B cell (primary cell): Measurements from ENCODE around the gene ESRRB. TPM values are rescaled to one million over a fixed set of nuclear protein-coding genes. Genes with fewer than 3 reads are reported as not detected.

ENCODE experiments used
- ATAC-seq: fragments of 200-7000 bp; cut with Tn5 transposase; one replicate; pipeline ENCODE4 v1.10.0; 2021; ENCODE audit warnings: low read depth, mild to moderate bottlenecking, moderate number of reproducible peaks, moderate library complexity
- CTCF ChIA-PET: fragments of 350-600 bp; sonication (Branson Sonifier 250); formaldehyde crosslinking; loops from one replicate; lab custom pipeline; 2021; ENCODE audit warnings: antibody characterized with exemption, inconsistent platforms; lab: Charles Lee
- POLR2A ChIA-PET: fragments of 350-600 bp; sonication (Branson Sonifier 250); formaldehyde crosslinking; loops from one replicate; lab custom pipeline; 2021; ENCODE audit warnings: antibody characterized with exemption; lab: Charles Lee
- DNase-seq: peaks from one replicate; pipeline ENCODE4 v3.0.0; 2013
- H2AFZ ChIP-seq: 2 replicates; pipeline ENCODE4 v1.6.1; 2012; ENCODE audit warnings: mild to moderate bottlenecking, low read depth, low read length; ENCODE audit not compliant: insufficient read depth, poor library complexity, severe bottlenecking
- H3K27ac ChIP-seq, 2 donors: 1 replicate in 1 of 2; 2 replicates in 1 of 2; pipeline ENCODE4 v1.5.1; 2012 to 2013; ENCODE audit warnings: low read length in 2 of 2, mild to moderate bottlenecking in 2 of 2, moderate library complexity in 1 of 2
- H3K27me3 ChIP-seq, 4 experiments: fragments of 200-600 bp in 1 of 4; sonication (generic) in 1 of 4; replicated peaks in 1 of 4; 1 replicate in 2 of 4; 2 replicates in 2 of 4; pipeline versions ENCODE4 v1.6.1 to v1.7.0; 2013 to 2016; ENCODE audit warnings: low read length in 3 of 4, mild to moderate bottlenecking in 2 of 4, mixed read lengths in 1 of 4, moderate library complexity in 1 of 4; ENCODE audit not compliant: insufficient read depth in 4 of 4, control insufficient read depth in 3 of 4; ENCODE audit errors: control extremely low read depth in 1 of 4
- H3K36me3 ChIP-seq, 2 experiments: replicated peaks in 1 of 2; 1 replicate in 1 of 2; 2 replicates in 1 of 2; pipeline versions ENCODE4 v1.6.1 to v1.7.1; 2013; ENCODE audit warnings: low read length in 1 of 2; ENCODE audit not compliant: insufficient read depth in 2 of 2, control insufficient read depth in 1 of 2; ENCODE audit errors: control extremely low read depth in 1 of 2, extremely low read depth in 1 of 2
- H3K4me1 ChIP-seq, 2 donors: fragments of 200-600 bp in 1 of 2; sonication (generic) in 1 of 2; 1 replicate in 1 of 2; 2 replicates in 1 of 2; pipeline versions ENCODE4 v1.5.1 to v1.6.1; 2013 to 2017; ENCODE audit warnings: low read length in 2 of 2; ENCODE audit not compliant: control insufficient read depth in 2 of 2, insufficient read depth in 2 of 2
- H3K4me2 ChIP-seq: replicated peaks from 2 replicates; pipeline ENCODE3; 2012; ENCODE audit warnings: mild to moderate bottlenecking, low read depth, low read length; ENCODE audit not compliant: poor library complexity, severe bottlenecking
- H3K4me3 ChIP-seq, 5 experiments: fragments of 200-600 bp in 1 of 5; sonication (generic) in 1 of 5; 1 replicate in 3 of 5; 2 replicates in 2 of 5; pipeline versions ENCODE4 v1.5.1 to v1.7.0; 2011 to 2016; ENCODE audit warnings: low read length in 4 of 5, mild to moderate bottlenecking in 4 of 5, low read depth in 2 of 5, control low read depth in 1 of 5, moderate library complexity in 1 of 5; ENCODE audit not compliant: insufficient read depth in 1 of 5; ENCODE audit errors: control extremely low read depth in 1 of 5, extremely low read depth in 1 of 5
- H3K79me2 ChIP-seq: fragments of 200-600 bp; sonication (generic); one replicate; pipeline ENCODE4 v1.6.0; 2016; ENCODE audit warnings: low read length; ENCODE audit not compliant: control insufficient read depth, insufficient read depth
- H3K9ac ChIP-seq: fragments of 200-600 bp; sonication (generic); 2 replicates; pipeline ENCODE4 v1.6.1; 2017; ENCODE audit warnings: mild to moderate bottlenecking, low read length, moderate library complexity
- H3K9me3 ChIP-seq, 3 donors: one replicate each; pipeline versions ENCODE4 v1.6.1 to v1.7.1; 2013; ENCODE audit warnings: low read length in 2 of 3; ENCODE audit not compliant: control insufficient read depth in 2 of 3, insufficient read depth in 1 of 3; ENCODE audit errors: control extremely low read depth in 1 of 3
- H4K20me1 ChIP-seq: 2 replicates; pipeline ENCODE4 v1.6.0; 2012; ENCODE audit warnings: mild to moderate bottlenecking, low read length; ENCODE audit not compliant: insufficient read depth, control insufficient read depth, poor library complexity, severe bottlenecking
- H3K27ac Mint-ChIP-seq: one replicate; pipeline ENCODE4 v1.8.0; 2021; ENCODE audit warnings: mixed read lengths
- H3K27me3 Mint-ChIP-seq: one replicate; pipeline ENCODE4 v1.8.0; 2021; ENCODE audit warnings: mixed read lengths
- H3K4me1 Mint-ChIP-seq: one replicate; pipeline ENCODE4 v1.8.0; 2021; ENCODE audit warnings: mixed read lengths
- H3K4me3 Mint-ChIP-seq: one replicate; pipeline ENCODE4 v1.8.0; 2021; ENCODE audit warnings: mixed read lengths
- H3K9me3 Mint-ChIP-seq: one replicate; pipeline ENCODE4 v1.8.0; 2022; ENCODE audit warnings: mixed read lengths; ENCODE audit not compliant: insufficient read depth
- CTCF ChIP-seq: fragments of 200-600 bp; IDR thresholded peaks from one replicate; pipeline ENCODE4 v1.8.0; 2022; ENCODE audit warnings: antibody characterized with exemption, mild to moderate bottlenecking
- EZH2 ChIP-seq: IDR thresholded peaks from 2 replicates; pipeline ENCODE4 v1.6.1; 2012; ENCODE audit warnings: borderline replicate concordance, low read depth, mild to moderate bottlenecking, moderate library complexity, low read length; ENCODE audit not compliant: insufficient read depth, poor library complexity, severe bottlenecking
- WGBS: methylation state at CpG from one replicate; pipeline ENCODE4 v1.1.5; 2013; ENCODE audit warnings: missing lambda C conversion rate; ENCODE audit not compliant: insufficient coverage; 5-methylcytosine and 5-hydroxymethylcytosine counted together
- intact Hi-C: fragments of 100-400 bp; cut with micrococcal nuclease; formaldehyde crosslinking; loops from one replicate; pipeline ENCODE4 v1.10.0; 2022
- polyA minus RNA-seq: library from RNA; depleted of rRNA, polyadenylated mRNA; stranded (reverse); fragments of >200 nt; gene quantifications from 2 replicates; pipeline ENCODE4 v1.2.3, GENCODE V29; 2012
- polyA plus RNA-seq: library from polyadenylated mRNA; depleted of rRNA; stranded (reverse); fragments of >200 nt; gene quantifications from 2 replicates; pipeline ENCODE4 v1.2.3, GENCODE V29; 2012
- total RNA-seq, 2 donors: library from RNA; stranded (reverse); fragments of 120-200 nt in 1 of 2; gene quantifications; 1 replicate in 1 of 2; 2 replicates in 1 of 2; pipeline versions ENCODE4 v1.2.3 to v1.2.4, GENCODE V29; 2013 to 2022

ESRRB gene
- total RNA-seq = 0.63 TPM in 1 of 2 replicates, not detected in the other
- 0.16 TPM for total RNA-seq (2013)
- polyA plus RNA-seq = 0.13 TPM in 1 of 2 replicates, not detected in the other
- polyA minus RNA-seq = 0.09 and 0.64 TPM in 2 replicates

- ChIA-PET CTCF (no interaction called here), POLR2A (no interaction called here)
- Mint-ChIP-seq H3K4me3 (no peak within 1 kb of the TSS), H3K4me1 (peaks cover 2% of the 10 kb centered on the region), H3K27me3 (peaks cover 53% of the 10 kb centered on the region), H3K9me3 (no peaks in the 10 kb centered on the region), H3K27ac (no peak within 1 kb of the TSS)
- H3K9me3 ChIP-seq = no peaks in the 10 kb centered on the region
- no peak within 1 kb of the TSS for H3K9ac ChIP-seq
- H3K27ac ChIP-seq = no peak within 1 kb of the TSS
- peaks cover 0 to 51% (median 11%) of the 10 kb centered on the region in 4 experiments for H3K27me3 ChIP-seq
- H2AFZ ChIP-seq = no peak within 1 kb of the TSS
- ATAC-seq (no peak), DNase-seq (no peak)
- no peaks in the 10 kb centered on the region for H3K79me2 ChIP-seq
- H4K20me1 ChIP-seq = no peaks in the 10 kb centered on the region
- 7% methylated on average over 29 of the region's 29 CpGs for WGBS
- intact Hi-C loops = no loop called here
- no peaks in the 10 kb centered on the region for H3K4me1 ChIP-seq
- H3K36me3 ChIP-seq = no peaks in the 10 kb centered on the region
- H3K4me3 ChIP-seq = no peak within 1 kb of the TSS
- no peak within 1 kb of the TSS for H3K4me2 ChIP-seq
- TF ChIP-seq CTCF (no peak), EZH2 (no peak)
Observed at GRCh38 chr14:76375947-76376404, at the start of gene ESRRB. Gene ESRRB, plus strand, starts transcription at chr14:76376137. Its CDS starts 265 bp downstream, at chr14:76376402.

GRCh38 chr14:76326918-76327689, 48.8 kb upstream of the ESRRB start:
- no peak for DNase-seq
- H3K27me3 ChIP-seq = peaks cover 0 to 21% (median 8%) of the 10 kb centered on the region in 4 experiments
- intact Hi-C loops = no loop called here
- no peak overlapping the region for H2AFZ ChIP-seq
- no peaks in the 10 kb centered on the region for H4K20me1 ChIP-seq
- H3K4me1 Mint-ChIP-seq = peaks cover 2% of the 10 kb centered on the region
- no peak overlapping the region for H3K4me3 ChIP-seq
- H3K36me3 ChIP-seq = no peaks in the 10 kb centered on the region
- no peak overlapping the region for H3K27ac Mint-ChIP-seq
- POLR2A ChIA-PET = no interaction called here
- 75% methylated on average over 9 of the region's 11 CpGs for WGBS
- H3K9me3 Mint-ChIP-seq = no peaks in the 10 kb centered on the region
- no peak for ATAC-seq
- no peaks in the 10 kb centered on the region for H3K9me3 ChIP-seq
- CTCF ChIA-PET = no interaction called here
- no peaks in the 10 kb centered on the region for H3K4me1 ChIP-seq
- no peak overlapping the region for H3K4me3 Mint-ChIP-seq
- peaks cover 58% of the 10 kb centered on the region for H3K27me3 Mint-ChIP-seq
- TF ChIP-seq CTCF = no peak
- no peak overlapping the region for H3K27ac ChIP-seq
- no peak overlapping the region for H3K9ac ChIP-seq
- H3K4me2 ChIP-seq = no peak overlapping the region
- no peaks in the 10 kb centered on the region for H3K79me2 ChIP-seq
